PFSK-1 (cell line): ENCODE data around the gene BTBD19.

ENCODE experiments used
- FOXP2 ChIP-seq: optimal IDR thresholded peaks from 2 replicates; pipeline ENCODE3; 2011; ENCODE audit warnings: borderline replicate concordance, control low read depth, inconsistent platforms; ENCODE audit not compliant: insufficient read depth; ENCODE audit errors: extremely low read length, extremely low read depth
- POLR2AphosphoS5 ChIP-seq: IDR thresholded peaks from 2 replicates; pipeline ENCODE4 v1.6.1; 2012; ENCODE audit warnings: low read depth, mild to moderate bottlenecking, control low read depth, low read length, moderate library complexity
- SIN3A ChIP-seq: IDR thresholded peaks from 2 replicates; pipeline ENCODE4 v1.6.1; 2012; ENCODE audit warnings: mild to moderate bottlenecking, low read length, moderate library complexity, borderline replicate concordance; ENCODE audit not compliant: insufficient read depth
- TAF1 ChIP-seq: IDR thresholded peaks from 2 replicates; pipeline ENCODE4 v1.6.1; 2012; ENCODE audit warnings: low read length, control low read depth, borderline replicate concordance; ENCODE audit not compliant: insufficient read depth
- TF ChIP-seq, protein P1 (sequence below), 2 experiments: IDR thresholded peaks; 2 replicates each; pipeline versions ENCODE4 v1.6.1 to v1.8.0; 2011 to 2012; ENCODE audit warnings: low read depth in 2 of 2, low read length in 2 of 2, control low read depth in 1 of 2, inconsistent platforms in 1 of 2, mild to moderate bottlenecking in 1 of 2, moderate library complexity in 1 of 2; ENCODE audit not compliant: insufficient read depth in 1 of 2

The BTBD19 gene

DNA sequence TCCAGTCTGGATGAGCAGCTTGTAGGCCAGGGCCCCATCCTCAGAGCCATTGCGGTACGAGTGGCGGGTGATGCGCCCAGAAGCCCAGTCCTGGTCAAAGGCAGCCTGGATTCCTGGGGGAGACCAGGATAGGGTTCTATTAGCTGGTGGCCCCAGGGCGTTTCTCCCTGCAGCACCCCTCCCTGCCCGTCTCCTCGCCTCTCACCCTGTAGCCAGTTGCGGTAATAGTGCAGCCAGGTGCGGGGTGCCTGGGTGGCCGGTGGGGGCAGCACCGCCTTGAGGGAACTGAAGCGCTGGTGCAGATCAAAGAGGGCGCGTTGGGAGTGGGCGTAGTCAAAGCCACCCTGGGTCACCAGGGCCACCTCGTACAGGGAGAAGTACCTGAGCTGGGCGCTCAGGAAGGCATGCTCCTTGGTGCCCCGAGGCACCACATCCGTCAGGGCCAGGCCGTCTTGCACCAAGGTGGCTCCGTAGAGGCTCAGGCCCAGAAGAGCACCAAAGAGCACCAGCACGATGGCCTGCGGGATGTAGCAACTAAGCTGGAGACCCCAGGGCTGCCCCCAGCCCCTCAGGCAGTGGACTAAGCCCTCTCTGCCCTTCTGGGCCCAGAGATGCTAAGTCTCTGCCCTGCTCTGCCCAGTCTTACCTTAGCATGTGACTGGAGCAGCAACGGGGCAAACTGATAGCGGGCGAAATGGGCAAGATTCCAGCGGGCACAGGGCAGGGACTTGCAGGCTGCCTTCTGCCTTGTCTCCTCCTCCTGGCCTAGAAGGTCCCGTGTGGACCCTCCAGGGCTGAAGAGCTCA is 19.1 kb downstream of the BTBD19 start:
- TF ChIP-seq FOXP2 (no peak), POLR2AphosphoS5 (no peak), SIN3A (no peak), TAF1 (no peak)
- TF ChIP-seq, protein P1, sequence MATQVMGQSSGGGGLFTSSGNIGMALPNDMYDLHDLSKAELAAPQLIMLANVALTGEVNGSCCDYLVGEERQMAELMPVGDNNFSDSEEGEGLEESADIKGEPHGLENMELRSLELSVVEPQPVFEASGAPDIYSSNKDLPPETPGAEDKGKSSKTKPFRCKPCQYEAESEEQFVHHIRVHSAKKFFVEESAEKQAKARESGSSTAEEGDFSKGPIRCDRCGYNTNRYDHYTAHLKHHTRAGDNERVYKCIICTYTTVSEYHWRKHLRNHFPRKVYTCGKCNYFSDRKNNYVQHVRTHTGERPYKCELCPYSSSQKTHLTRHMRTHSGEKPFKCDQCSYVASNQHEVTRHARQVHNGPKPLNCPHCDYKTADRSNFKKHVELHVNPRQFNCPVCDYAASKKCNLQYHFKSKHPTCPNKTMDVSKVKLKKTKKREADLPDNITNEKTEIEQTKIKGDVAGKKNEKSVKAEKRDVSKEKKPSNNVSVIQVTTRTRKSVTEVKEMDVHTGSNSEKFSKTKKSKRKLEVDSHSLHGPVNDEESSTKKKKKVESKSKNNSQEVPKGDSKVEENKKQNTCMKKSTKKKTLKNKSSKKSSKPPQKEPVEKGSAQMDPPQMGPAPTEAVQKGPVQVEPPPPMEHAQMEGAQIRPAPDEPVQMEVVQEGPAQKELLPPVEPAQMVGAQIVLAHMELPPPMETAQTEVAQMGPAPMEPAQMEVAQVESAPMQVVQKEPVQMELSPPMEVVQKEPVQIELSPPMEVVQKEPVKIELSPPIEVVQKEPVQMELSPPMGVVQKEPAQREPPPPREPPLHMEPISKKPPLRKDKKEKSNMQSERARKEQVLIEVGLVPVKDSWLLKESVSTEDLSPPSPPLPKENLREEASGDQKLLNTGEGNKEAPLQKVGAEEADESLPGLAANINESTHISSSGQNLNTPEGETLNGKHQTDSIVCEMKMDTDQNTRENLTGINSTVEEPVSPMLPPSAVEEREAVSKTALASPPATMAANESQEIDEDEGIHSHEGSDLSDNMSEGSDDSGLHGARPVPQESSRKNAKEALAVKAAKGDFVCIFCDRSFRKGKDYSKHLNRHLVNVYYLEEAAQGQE (IDR thresholded peaks at IDR 0.05; ENCODE audit: insufficient read depth in 1 of 2, low read depth in 2 of 2, low read length in 2 of 2) = no peak

DNA sequence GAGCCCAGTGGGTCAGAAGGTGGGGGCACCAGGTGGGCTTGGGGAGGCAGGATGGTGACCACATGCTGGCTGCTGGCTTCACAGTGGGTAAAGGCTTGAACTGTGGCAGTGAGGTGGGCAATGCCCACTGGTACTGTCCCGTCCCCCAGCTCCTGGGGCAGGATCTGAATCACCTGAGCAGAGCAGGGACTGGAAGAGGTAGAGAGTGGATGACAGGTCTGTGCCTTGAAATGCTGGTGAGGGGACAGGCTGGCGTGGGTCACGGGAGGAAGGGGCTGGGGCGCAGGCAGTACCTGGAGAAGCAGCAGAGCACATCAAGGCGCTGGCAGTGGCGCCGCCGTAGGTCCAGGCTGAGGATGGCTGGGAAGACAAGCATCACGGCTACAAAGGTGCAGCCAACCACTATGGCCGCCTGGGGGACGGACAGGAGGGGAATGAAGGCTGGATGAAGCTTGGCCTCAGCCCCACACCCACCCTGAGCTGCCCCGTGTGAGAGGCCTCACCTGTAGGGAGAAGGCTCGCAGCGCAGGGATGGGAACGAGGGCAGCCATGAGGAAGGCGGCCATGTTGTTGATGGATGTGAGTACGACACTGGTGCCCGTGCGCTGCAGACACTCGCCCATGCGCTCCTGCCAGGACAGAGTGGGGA is 19.8 kb downstream of the BTBD19 start:
- TF ChIP-seq SIN3A (no peak), TAF1 (no peak), FOXP2 (no peak), POLR2AphosphoS5 (no peak)
- TF ChIP-seq, protein P1 (IDR thresholded peaks at IDR 0.05; ENCODE audit: insufficient read depth in 1 of 2, low read depth in 2 of 2, low read length in 2 of 2) = no peak

DNA sequence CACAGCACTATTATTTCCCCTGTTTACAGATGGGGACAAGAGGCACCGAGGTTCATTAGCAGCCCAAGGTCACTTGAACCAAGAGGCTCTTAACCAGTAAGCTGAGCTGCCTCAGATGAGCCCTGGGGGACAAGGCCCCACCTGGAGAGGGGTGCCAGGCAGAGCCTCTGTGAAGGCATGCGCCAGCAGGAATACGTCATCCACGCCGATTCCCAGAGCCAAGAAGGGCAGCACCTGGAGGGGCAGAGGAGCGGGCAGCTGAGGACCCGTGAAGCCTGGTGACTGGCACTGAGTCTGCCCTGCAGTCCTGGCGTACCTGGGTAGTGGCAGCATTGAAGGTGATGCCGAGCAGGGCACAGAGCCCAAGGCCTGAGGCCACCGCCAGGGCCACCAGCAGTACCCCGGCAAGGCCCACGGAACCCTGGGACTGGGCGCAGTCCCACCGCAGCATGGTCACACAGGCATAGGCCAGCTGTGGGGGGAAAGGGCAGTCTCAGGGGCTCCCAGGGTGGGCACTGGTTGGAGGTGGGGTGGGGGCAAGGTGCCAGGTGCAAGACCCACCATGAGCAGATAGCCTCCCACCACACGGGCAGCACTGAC is 20.6 kb downstream of the BTBD19 start:
- TF ChIP-seq POLR2AphosphoS5 (no peak), FOXP2 (no peak)

DNA sequence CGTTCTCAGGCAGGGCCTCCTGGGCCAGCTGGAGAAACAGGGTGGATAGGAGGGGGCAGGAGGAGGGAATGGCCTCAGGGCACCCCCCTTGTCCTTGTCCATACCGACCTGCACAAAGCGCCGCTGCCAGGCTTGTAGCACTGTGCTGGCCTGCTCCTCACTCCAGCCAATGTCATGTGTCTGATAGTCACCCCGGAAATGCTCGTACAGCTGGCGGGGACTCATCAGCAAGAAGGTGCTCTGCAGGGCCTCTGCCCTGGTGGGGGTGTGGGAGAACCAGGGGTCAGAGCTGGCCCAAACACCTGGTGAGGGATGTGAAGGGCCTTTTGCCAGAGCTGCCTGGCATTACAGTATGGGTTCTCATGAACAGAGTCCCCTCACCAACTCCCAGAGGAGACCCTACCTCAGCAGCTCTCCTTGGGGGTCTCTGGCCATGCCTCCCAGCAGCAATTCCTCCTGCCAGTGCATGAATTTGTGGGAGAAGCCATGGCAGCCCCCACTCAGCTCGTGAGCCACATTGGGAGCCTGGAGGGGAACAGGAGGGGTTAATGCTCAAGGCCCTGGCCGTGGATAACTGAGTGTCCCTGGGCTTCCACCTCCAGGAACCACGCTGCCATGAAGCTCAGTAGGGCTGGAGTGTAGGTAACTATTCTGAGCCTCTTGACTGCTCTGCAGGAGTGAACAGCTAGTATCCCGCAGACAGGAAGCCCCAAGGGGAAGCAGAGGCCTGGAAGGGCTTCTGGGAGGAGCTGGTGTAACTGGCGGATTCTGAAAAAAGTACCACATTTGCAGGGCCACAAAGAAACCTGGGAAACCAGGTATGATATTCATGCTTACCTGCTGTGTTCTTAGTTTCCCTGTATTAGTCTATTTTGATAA is 21.4 kb downstream of the BTBD19 start:
- TF ChIP-seq FOXP2 (no peak), SIN3A (no peak), TAF1 (no peak), POLR2AphosphoS5 (no peak)
- TF ChIP-seq, protein P1 (IDR thresholded peaks at IDR 0.05; ENCODE audit: insufficient read depth in 1 of 2, low read depth in 2 of 2, low read length in 2 of 2) = no peak

DNA sequence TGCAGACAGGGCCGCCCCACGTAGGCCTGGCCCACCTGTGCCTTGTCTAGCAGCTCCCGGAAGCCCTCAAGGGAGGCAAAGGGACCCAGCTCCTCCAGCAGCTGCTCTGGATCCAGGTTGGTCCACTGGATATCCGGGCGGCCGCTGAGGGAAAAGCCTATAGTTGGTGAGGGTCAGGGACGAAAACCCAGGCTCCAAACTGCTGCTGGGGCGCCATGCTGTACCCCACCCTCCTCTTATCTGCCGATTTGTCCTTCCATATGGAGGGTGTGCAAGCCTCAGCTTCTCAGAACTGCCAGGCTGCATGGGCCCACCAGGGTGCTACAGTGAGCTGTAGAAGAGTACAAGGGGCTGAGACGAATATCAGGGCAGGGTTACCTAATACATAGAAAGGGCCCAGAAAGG is 22.6 kb downstream of the BTBD19 start:
- TF ChIP-seq, protein P1 (IDR thresholded peaks at IDR 0.05; ENCODE audit: insufficient read depth in 1 of 2, low read depth in 2 of 2, low read length in 2 of 2) = no peak
- TF ChIP-seq TAF1 (no peak), FOXP2 (no peak), POLR2AphosphoS5 (no peak), SIN3A (no peak)
